GM12872 (cell line): ENCODE measurements around the gene TUBD1.

Experiments
- TF ChIP-seq, protein P1 (sequence below): IDR thresholded peaks from 3 replicates; pipeline ENCODE4 v1.5.1; 2011; ENCODE audit warnings: low read depth, mild to moderate bottlenecking, low read length, moderate library complexity; ENCODE audit not compliant: insufficient read depth

The TUBD1 gene

DNA sequence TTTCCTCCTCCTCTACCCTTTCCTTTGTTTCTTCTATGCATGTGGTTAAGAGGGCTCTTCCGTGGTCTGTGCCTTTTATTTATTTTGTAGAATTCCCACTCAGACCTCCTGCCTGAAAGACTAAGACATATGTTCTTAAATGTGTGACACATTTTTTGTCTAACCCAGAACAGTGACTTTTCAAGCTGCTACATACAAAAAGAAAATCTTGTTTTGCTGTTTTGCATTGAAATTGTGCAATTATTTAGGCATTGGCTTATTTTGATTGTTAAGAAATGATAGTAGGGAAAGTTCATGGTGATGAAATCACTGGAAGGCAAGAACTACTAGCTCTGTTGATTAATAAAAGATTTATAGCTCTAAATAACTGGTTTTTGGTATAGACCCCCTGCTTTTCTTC, 76.8 kb downstream of the TUBD1 start:
- TF ChIP-seq, protein P1, sequence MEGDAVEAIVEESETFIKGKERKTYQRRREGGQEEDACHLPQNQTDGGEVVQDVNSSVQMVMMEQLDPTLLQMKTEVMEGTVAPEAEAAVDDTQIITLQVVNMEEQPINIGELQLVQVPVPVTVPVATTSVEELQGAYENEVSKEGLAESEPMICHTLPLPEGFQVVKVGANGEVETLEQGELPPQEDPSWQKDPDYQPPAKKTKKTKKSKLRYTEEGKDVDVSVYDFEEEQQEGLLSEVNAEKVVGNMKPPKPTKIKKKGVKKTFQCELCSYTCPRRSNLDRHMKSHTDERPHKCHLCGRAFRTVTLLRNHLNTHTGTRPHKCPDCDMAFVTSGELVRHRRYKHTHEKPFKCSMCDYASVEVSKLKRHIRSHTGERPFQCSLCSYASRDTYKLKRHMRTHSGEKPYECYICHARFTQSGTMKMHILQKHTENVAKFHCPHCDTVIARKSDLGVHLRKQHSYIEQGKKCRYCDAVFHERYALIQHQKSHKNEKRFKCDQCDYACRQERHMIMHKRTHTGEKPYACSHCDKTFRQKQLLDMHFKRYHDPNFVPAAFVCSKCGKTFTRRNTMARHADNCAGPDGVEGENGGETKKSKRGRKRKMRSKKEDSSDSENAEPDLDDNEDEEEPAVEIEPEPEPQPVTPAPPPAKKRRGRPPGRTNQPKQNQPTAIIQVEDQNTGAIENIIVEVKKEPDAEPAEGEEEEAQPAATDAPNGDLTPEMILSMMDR, result no peak

DNA sequence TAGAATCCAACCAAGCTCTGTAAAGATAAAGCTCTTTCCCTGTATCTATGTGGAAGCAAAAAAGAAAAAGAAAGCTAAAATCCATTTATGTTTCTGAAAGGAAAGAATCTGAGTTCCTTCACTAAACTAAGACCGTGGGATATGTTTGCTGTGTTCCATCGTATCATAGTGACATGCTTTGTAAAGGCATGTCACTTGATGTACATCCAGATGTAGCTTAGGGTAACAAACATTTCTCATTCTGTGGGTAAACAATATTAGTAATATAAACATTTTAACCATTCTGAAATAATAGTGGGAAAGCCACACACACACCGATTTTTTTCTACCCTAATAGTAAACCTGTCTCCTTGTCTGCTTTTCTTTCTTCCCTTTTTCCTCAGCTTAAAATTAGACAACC, 78.1 kb downstream of the TUBD1 start:
- TF ChIP-seq, protein P1, result no peak

DNA sequence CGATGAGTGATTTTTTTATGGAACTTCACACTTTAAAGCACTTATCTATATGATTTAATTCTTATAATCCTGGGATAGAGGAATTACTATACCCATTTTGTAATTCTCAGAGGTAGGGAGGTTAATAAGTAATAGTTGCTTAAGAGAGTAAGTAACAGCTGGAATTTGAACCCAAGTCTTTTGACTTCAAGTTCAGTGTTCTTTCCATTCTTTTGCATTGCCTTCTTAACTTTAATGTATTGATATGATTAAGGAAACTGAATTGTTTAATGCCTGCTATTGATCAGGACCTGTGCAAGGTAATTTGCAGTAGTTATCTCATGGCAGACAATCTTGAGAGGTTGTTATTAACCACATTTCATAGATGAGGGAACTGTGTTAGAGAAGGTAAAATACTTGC, 78.5 kb downstream of the TUBD1 start:
- TF ChIP-seq, protein P1, result no peak

DNA sequence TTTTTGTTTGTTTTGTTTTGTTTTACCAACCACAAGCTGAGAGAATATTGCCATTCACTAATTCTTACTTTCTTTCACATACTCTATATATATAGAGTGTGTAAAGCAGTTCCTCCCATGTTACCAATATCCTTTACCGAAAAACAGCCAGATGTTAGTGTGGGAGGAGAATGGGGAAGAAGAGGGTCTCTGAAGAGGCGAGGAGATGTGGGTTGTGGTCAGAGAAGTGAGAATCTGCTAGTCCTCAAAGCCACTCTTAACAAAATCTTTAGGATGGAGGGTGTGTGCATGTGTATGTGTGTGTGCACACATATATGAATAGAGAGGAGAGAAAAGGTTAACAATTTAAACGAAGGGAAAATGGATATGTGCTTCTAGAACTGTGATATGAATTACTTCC, 80.6 kb downstream of the TUBD1 start:
- TF ChIP-seq, protein P1, result no peak

DNA sequence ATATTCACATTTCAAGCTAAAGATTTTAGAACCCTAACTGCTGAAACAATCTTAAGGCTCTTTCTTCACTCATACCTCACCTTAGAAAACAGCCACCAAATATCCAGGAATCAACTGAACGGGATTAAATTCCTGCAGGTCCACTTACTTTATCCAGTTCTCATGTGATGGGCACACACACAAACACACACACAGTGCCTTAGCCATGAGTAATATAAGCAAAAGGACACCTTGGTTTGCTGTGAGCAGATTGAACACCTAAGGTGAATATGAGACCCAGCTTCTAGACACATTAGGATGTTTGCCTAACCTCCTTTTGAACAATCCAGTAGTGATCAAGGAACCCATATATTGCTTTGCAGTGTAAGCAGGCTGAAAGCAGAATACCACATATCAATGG, 81.5 kb downstream of the TUBD1 start:
- TF ChIP-seq, protein P1, result no peak

DNA sequence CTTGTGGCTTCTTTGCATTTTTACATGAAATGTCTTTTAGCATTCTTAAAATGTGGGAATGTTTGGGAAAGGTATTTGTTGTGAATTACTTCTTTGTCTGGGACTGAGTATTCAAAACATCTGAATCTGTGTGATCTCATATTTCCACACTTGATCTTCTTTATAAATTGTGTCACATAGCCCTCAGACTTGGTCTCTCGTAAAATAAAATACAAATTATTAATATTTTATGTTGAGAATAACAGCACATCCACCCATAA, 81.9 kb downstream of the TUBD1 start:
- TF ChIP-seq, protein P1, result no peak
